GM18519 (cell line): ENCODE results near the gene SPEF2.
"Not testable (repeated sequence)": the region's sequence is repeated elsewhere in the genome, so short reads cannot be mapped to it uniquely, and the experiment has no call there.

Experiments
- ATAC-seq: cut with Tn5 transposase; IDR thresholded peaks from one replicate; pipeline ENCODE4 v1.9.1; 2021; ENCODE audit warnings: mild to moderate bottlenecking, moderate library complexity; ENCODE audit not compliant: unreplicated experiment, low FRiP score

Gene SPEF2

GRCh38 chr5:35815089-35815936 lies 197.7 kb downstream of the SPEF2 start:
- ATAC-seq, result no peak

DNA sequence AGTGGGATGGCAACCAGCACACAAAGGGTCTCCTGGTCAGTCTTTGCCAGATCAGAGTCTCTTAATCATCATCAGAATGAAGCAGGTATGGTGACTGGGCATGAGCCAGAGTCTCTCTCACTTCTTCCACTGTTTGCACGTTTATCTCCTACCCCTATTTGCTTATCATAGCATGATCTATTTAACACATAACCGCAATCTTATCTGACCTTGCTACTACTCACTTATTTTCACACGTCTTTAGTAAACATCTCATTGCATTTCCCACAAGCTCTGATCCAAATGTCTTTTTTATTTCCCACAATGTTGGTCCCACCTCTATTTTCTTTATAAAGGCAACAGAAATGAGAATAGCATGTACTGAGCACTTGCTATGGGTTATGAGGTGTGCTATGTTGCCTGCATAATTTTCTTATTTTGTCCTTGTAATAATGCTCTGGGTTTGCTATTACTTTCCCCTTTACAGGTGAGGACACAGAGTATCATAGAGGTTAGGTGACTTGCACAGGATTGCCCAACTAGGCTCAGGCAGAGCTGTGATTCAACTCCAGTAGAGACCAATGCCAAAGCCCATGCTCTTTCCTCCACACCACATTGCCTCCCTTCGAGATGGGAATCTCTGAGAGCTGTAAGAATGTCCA lies 199.3 kb downstream of the SPEF2 start:
- no peak for ATAC-seq

DNA sequence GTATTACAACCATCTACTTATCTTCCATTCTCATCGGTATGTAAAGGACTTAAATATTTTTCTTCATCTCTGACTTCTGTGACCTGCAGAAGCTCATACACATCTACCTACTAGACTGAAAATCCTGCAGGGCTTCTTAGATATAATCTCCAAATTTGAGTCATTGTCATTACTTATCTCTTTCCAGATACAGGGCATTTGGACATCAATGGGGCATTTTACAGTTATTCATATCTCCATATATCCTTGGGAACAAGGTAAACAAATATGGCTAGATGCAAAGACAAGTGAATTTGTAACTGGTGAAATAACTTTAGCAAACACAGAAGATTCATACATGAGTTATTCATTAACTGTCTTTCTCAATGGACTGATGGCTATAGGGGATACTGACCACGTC lies 201.4 kb downstream of the SPEF2 start:
- no peak for ATAC-seq

GRCh38 chr5:35819668-35820067 lies 202.0 kb downstream of the SPEF2 start:
- ATAC-seq, result no peak

DNA sequence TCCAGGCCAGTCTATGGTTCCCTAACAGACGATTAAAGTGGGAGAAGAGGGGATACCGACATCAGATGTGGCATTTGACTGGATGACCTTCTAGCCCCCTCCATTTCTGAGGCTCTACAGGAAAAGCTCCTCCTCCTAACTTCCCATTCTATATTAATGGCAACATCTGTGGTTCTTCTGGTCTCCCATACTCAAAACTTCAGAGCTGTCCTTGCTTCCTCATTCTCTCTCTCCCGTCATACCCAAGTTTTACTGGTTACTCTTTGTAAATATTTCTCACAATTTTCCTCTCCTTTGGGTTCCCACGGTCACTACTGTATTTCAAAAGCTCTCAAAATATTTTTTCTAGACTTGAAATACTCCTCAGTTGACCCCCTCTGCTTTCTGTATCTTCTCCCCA lies 203.1 kb downstream of the SPEF2 start:
- no peak for ATAC-seq

DNA sequence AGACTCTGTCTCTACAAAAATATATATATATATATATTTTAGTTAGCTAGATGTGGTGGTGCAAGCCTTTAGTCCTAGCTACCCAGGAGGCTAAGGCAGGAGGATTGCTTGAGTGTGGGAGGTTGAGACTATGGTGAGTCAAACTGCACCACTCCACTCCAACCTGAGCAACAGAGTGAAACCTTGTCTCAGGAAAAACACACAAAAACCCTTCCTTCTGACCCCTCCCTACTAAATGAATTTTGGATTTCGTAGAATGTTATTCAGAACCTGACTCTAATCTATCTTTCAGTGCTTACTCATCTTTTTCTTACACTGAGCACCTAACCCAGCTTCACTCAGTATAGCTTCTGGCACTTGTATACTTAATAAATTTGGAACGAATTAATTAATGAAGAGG lies 203.8 kb downstream of the SPEF2 start:
- ATAC-seq, result no peak

DNA sequence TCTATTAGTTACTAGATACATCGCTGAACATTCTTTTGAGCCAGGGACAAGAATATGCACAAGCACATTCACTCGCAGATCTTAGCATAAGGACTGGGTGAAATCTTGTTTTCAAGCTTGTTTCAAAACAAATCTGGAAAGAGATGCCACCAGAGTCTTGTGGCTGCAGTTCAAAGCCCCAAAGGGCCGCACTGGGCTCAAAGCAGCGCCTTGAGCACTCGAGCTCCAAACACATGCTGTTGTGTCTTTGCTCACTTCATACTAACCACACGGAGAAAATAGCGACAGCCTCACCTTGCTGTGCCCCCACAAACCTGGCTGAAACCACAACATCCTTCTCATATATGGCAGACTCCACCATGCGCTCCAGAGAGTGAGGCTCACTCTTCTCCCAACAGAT lies 204.8 kb downstream of the SPEF2 start:
- ATAC-seq, result no peak

- no peak for ATAC-seq
Measured at GRCh38 chr5:35823347-35824098, 205.9 kb downstream of the SPEF2 start.

DNA sequence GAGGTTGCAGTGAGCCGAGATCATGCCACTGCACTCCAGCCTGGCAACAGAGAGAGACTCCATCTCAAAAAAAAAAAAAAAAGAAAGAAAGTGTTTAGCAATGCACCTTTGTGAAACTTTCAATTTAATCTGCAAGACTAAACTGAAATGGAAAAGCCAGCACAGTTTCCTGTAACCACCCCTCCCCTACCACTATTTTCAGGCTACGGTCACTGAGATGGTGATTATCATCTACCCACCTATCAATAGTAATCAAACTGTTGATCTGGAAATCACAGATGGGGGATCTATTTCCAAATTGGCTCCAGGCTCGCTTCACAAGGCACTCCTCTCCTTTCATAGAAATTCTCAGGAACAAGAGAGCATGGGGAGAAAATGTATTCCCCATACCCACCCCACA lies 208.4 kb downstream of the SPEF2 start:
- ATAC-seq, result no peak

DNA sequence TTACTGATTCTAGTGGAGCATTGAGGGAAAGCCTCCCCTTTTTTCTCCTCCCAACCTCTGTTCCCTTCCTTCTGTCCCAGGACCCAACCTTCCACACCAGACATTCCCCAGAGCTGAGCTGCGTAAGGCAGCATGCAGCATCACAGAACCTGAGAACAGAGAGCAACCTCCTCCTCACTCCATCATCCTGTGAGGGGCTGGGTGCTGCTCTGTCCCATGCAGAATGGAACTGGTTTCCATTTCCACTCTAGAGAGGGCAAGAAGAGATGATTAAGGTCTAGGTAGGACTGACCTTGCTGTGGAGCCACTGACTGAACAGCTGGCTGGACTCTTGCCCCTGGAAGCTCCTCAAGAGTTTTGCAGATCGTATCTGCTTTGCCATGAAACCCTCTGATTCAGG lies 208.9 kb downstream of the SPEF2 start:
- no peak for ATAC-seq

- no peak for ATAC-seq
Measured at GRCh38 chr5:35828082-35828598, 210.5 kb downstream of the SPEF2 start.

DNA sequence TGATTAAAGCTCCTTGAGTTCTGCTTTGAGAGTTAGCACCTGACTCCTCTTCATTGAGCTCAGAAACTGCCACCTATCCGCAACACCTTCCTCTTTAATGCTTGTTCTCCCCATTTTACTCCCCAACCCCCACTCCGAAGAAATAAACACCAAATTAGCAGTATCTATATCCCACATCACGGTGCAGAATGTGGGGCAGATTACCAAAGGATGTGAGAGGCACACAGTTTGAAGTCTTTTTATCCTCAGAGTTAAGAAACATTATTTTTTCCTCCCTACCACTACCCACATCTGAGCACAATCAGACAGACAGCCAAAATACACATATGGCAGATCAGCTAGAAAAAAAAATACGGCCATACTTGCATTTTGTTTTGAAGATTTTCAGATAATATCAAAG lies 212.9 kb downstream of the SPEF2 start:
- ATAC-seq, result no peak

DNA sequence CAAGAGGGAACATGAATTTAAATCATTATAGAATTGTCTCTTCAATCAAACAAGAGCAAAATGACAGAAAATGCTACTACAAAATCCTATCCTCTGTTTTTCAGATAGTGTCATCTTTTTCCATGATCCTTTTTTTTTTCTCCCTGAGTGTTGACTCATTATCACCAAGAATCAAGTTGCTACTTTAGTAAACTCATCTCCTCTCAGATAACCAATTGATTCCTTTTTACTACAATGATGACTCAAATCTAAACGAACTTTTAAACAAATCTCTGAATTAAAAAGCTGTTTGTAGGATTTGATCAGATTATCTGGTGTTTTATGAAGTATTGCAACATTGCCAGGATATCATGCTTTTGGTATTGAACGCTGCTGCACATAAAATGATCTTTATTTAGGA lies 215.1 kb downstream of the SPEF2 start:
- ATAC-seq, result no peak

GRCh38 chr5:35833224-35833623 lies 215.6 kb downstream of the SPEF2 start:
- ATAC-seq, result no peak

GRCh38 chr5:35835796-35836742 lies 218.4 kb downstream of the SPEF2 start:
- no peak for ATAC-seq

GRCh38 chr5:35838370-35839042 lies 220.8 kb downstream of the SPEF2 start:
- no peak for ATAC-seq

GRCh38 chr5:35842856-35843255 lies 225.2 kb downstream of the SPEF2 start:
- ATAC-seq, result no peak

- not testable (repeated sequence) for ATAC-seq
Measured at GRCh38 chr5:35845508-35845907, 227.8 kb downstream of the SPEF2 start.

DNA sequence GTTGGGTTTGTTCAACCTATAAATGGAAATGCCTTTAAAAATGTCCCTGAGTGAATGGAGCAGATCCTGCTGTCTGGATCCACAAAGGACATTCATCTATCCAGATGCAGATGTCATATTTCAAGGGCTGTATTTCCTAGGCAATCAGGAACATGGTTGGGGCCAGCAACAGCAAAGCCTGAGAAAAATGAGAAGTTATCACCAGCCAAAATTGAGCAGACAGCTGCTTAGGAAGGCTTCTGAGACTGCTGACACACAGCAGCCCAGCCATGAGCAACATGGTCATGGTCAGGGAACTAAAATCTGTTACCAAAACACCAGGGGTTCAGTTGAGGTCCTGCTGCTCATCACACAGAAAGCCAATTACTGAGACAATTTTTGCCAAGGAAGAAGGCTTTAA lies 229.8 kb downstream of the SPEF2 start:
- ATAC-seq, result no peak

DNA sequence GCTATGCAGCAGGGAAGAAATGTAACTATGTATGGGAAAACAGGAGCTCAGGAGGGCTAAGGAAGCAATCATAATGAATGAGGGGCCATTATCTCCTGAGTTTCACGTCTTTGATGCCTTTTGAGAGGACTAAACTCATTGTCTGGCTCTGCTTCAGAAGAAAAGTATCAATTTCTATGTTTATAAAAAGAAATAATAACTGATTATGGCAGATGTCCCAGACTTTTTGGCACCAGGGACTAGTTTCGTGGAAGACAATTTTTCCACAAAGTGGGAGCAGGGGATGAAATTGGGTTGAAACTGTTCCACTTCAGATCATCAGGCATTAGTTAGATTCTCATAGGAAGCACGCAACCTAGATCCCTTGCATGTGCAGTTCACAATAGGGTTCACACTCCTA lies 230.3 kb downstream of the SPEF2 start:
- ATAC-seq, result no peak
